Trophoblast cell (in vitro differentiated cells and primary cell): ENCODE measurements around the gene ROR2.

Experiments used
- DNase-seq, 2 donors: peaks; one replicate each; pipeline ENCODE4 v3.0.0-alpha.2; 2016
- H2AFZ ChIP-seq: 2 replicates; pipeline ENCODE4 v1.6.1; 2013; ENCODE audit warnings: low read length, moderate library complexity, mild to moderate bottlenecking; ENCODE audit not compliant: insufficient read depth, poor library complexity
- H2AK5ac ChIP-seq: 2 replicates; pipeline ENCODE4 v1.6.1; 2013; ENCODE audit warnings: mild to moderate bottlenecking, low read length
- H2BK120ac ChIP-seq: 2 replicates; pipeline ENCODE4 v1.6.1; 2013; ENCODE audit warnings: low read length, mild to moderate bottlenecking, moderate library complexity; ENCODE audit not compliant: insufficient read depth, poor library complexity
- H2BK12ac ChIP-seq: 2 replicates; pipeline ENCODE4 v1.6.1; 2013; ENCODE audit warnings: mild to moderate bottlenecking, low read length, moderate library complexity
- H2BK5ac ChIP-seq: 2 replicates; pipeline ENCODE4 v1.6.1; 2013; ENCODE audit warnings: low read length, low read depth, moderate library complexity, mild to moderate bottlenecking; ENCODE audit not compliant: poor library complexity
- H3K14ac ChIP-seq: 2 replicates; pipeline ENCODE4 v1.6.1; 2013; ENCODE audit warnings: mild to moderate bottlenecking, low read length
- H3K18ac ChIP-seq: 2 replicates; pipeline ENCODE4 v1.6.1; 2013; ENCODE audit warnings: mild to moderate bottlenecking, low read length
- H3K23ac ChIP-seq: 2 replicates; pipeline ENCODE4 v1.6.1; 2013; ENCODE audit warnings: low read length
- H3K27ac ChIP-seq: 2 replicates; pipeline ENCODE4 v1.5.1; 2013; ENCODE audit warnings: low read depth, mild to moderate bottlenecking, inconsistent platforms, low read length, moderate library complexity
- H3K27me3 ChIP-seq: 2 replicates; pipeline ENCODE4 v1.6.1; 2013; ENCODE audit warnings: inconsistent platforms, mild to moderate bottlenecking, low read length, moderate library complexity; ENCODE audit not compliant: insufficient read depth
- H3K36me3 ChIP-seq, 2 experiments: 1 replicate in 1 of 2; 2 replicates in 1 of 2; pipeline ENCODE4 v1.6.1; 2013; ENCODE audit warnings: low read length in 2 of 2, mild to moderate bottlenecking in 2 of 2, moderate library complexity in 1 of 2; ENCODE audit not compliant: insufficient read depth in 2 of 2, control insufficient read depth in 1 of 2
- H3K4ac ChIP-seq: 2 replicates; pipeline ENCODE4 v1.6.1; 2013; ENCODE audit warnings: low read depth, mild to moderate bottlenecking, low read length, moderate library complexity
- H3K4me1 ChIP-seq, 2 experiments: 1 replicate in 1 of 2; 2 replicates in 1 of 2; pipeline ENCODE4 v1.6.1; 2013; ENCODE audit warnings: low read length in 2 of 2, mild to moderate bottlenecking in 2 of 2, moderate library complexity in 1 of 2; ENCODE audit not compliant: insufficient read depth in 2 of 2, control insufficient read depth in 1 of 2
- H3K4me2 ChIP-seq: 2 replicates; pipeline ENCODE4 v1.6.1; 2013; ENCODE audit warnings: inconsistent platforms, mild to moderate bottlenecking, low read length, moderate library complexity
- H3K4me3 ChIP-seq: 2 replicates; pipeline ENCODE4 v1.5.1; 2013; ENCODE audit warnings: mild to moderate bottlenecking, low read depth, low read length, inconsistent platforms
- H3K79me1 ChIP-seq: one replicate; pipeline ENCODE4 v1.6.1; 2013; ENCODE audit warnings: low read length
- H3K79me2 ChIP-seq: 2 replicates; pipeline ENCODE4 v1.6.1; 2013; ENCODE audit warnings: low read length, mild to moderate bottlenecking; ENCODE audit not compliant: control insufficient read depth, insufficient read depth, poor library complexity
- H3K9ac ChIP-seq: 2 replicates; pipeline ENCODE4 v1.6.1; 2013; ENCODE audit warnings: mild to moderate bottlenecking, low read length
- H3K9me3 ChIP-seq: 2 replicates; pipeline ENCODE4 v1.6.1; 2013; ENCODE audit warnings: low read depth, mild to moderate bottlenecking, control low read depth, inconsistent platforms, low read length; ENCODE audit not compliant: insufficient read depth
- H4K12ac ChIP-seq: 2 replicates; pipeline ENCODE4 v1.6.1; 2013; ENCODE audit warnings: low read depth, mild to moderate bottlenecking, low read length, moderate library complexity
- H4K8ac ChIP-seq: 2 replicates; pipeline ENCODE4 v1.6.1; 2013; ENCODE audit warnings: low read depth, mild to moderate bottlenecking, low read length, moderate library complexity
- H4K91ac ChIP-seq: one replicate; pipeline ENCODE4 v1.6.1; 2013; ENCODE audit warnings: low read depth, mild to moderate bottlenecking, low read length, moderate library complexity
- WGBS: extraction: QIAGEN DNeasy Blood & Tissue Kit; methylation state at CpG from one replicate; pipeline ENCODE4 v1.1.7; 2013; ENCODE audit warnings: missing lambda C conversion rate; ENCODE audit not compliant: insufficient read length, insufficient coverage; ENCODE audit errors: extremely low coverage; 5-methylcytosine and 5-hydroxymethylcytosine counted together

ROR2 gene

GRCh38 chr9:91725651-91726050 is 224.4 kb downstream of the ROR2 start:
- no peak overlapping the region for H3K9ac ChIP-seq
- no peaks in the 10 kb centered on the region for H3K9me3 ChIP-seq
- no CpG with 5 or more reads among the region's 7 CpGs for WGBS
- no peak overlapping the region for H2AK5ac ChIP-seq
- no peak overlapping the region for H2AFZ ChIP-seq
- no peak overlapping the region for H3K23ac ChIP-seq
- H2BK5ac ChIP-seq, result no peak overlapping the region
- no peak overlapping the region for H2BK12ac ChIP-seq
- no peak overlapping the region for H4K91ac ChIP-seq
- no peak overlapping the region for H3K4me3 ChIP-seq
- peaks cover 2% of the 10 kb centered on the region for H3K79me1 ChIP-seq
- H3K27me3 ChIP-seq, result no peaks in the 10 kb centered on the region
- no peak overlapping the region for H3K4me2 ChIP-seq
- no peaks in the 10 kb centered on the region for H3K36me3 ChIP-seq
- no peak overlapping the region for H3K27ac ChIP-seq
- H2BK120ac ChIP-seq, result no peak overlapping the region
- H3K4me1 ChIP-seq, result peaks cover 5 to 8% of the 10 kb centered on the region in 2 experiments
- no peak overlapping the region for H3K18ac ChIP-seq
- H4K12ac ChIP-seq, result no peak overlapping the region
- no peaks in the 10 kb centered on the region for H3K79me2 ChIP-seq
- no peak for DNase-seq
- H4K8ac ChIP-seq, result no peak overlapping the region
- no peak overlapping the region for H3K14ac ChIP-seq
- no peak overlapping the region for H3K4ac ChIP-seq

DNA sequence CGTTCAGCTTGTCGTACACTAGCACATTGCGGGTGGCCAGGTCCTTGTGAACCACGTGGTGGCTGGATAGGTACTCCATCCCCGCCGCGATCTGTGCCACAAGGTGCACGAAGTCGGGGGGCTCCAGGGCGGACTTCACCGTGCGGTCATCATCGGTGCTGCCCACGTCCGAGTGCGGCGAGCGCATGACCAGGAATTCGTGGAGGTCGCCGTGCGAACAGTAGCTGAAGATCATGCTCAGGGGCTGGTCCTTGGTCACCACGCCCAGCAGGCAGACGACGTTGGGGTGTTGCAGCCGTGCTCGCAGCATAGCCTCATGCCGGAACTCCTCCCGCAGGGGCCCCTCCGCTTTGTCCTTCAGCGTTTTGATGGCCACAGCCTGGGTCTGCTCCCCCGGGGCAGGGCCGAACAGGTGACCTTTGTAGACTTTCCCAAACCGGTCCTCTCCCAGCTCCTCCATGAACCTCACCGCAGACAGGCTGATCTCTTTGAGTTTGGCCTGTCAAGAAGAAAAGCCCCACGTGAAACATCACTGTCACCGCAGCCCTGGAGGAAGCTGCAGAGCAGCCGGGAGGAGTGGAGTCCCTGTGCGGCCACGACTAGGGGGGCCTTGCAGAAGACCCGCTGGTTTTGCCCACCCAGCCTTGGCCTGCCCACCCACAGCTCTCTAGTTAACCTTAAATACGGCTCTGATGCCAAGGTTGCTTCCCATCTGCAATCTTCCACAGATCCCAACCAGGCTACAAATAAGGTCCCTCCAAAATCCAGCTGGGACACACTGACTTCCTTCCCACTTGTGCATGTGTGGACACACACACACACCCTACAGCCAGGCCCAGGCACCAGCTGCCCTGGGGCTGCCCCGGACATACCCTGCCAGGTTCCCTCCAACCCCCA is 225.2 kb downstream of the ROR2 start:
- Histone ChIP-seq H2BK5ac (no peak overlapping the region), H2AK5ac (no peak overlapping the region), H3K36me3 (no peaks in the 10 kb centered on the region), H3K4ac (no peak overlapping the region), H2AFZ (no peak overlapping the region), H3K9me3 (no peaks in the 10 kb centered on the region), H3K23ac (no peak overlapping the region), H3K4me1 (peaks cover 6 to 8% of the 10 kb centered on the region in 2 experiments), H3K18ac (no peak overlapping the region), H3K4me3 (peak overlapping the region; percentile 8), H3K4me2 (no peak overlapping the region), H3K9ac (no peak overlapping the region), H3K79me1 (peaks cover 2% of the 10 kb centered on the region), H4K12ac (no peak overlapping the region), H2BK12ac (no peak overlapping the region), H3K79me2 (no peaks in the 10 kb centered on the region), H3K27me3 (no peaks in the 10 kb centered on the region), H4K8ac (no peak overlapping the region), H3K14ac (no peak overlapping the region), H2BK120ac (no peak overlapping the region), H4K91ac (no peak overlapping the region), H3K27ac (no peak overlapping the region)
- no CpG with 5 or more reads among the region's 43 CpGs for WGBS
- no peak for DNase-seq

- Histone ChIP-seq H3K9ac (no peak overlapping the region), H3K4ac (no peak overlapping the region), H2BK5ac (no peak overlapping the region), H2AFZ (no peak overlapping the region), H2AK5ac (no peak overlapping the region), H3K79me1 (peaks cover 2% of the 10 kb centered on the region), H3K4me2 (no peak overlapping the region), H2BK12ac (no peak overlapping the region), H3K27ac (no peak overlapping the region), H3K79me2 (no peaks in the 10 kb centered on the region), H3K14ac (no peak overlapping the region), H2BK120ac (no peak overlapping the region), H3K36me3 (no peaks in the 10 kb centered on the region), H3K23ac (no peak overlapping the region), H3K18ac (no peak overlapping the region), H3K4me1 (peaks cover 6 to 8% of the 10 kb centered on the region in 2 experiments), H4K8ac (no peak overlapping the region), H4K91ac (no peak overlapping the region), H3K27me3 (no peaks in the 10 kb centered on the region), H3K4me3 (no peak overlapping the region), H4K12ac (no peak overlapping the region), H3K9me3 (no peaks in the 10 kb centered on the region)
- WGBS, result no CpG with 5 or more reads among the region's 21 CpGs
- no peak for DNase-seq
Measured at GRCh38 chr9:91724068-91724440, 226.0 kb downstream of the ROR2 start.

- peaks cover 6 to 8% of the 10 kb centered on the region in 2 experiments for H3K4me1 ChIP-seq
- no peaks in the 10 kb centered on the region for H3K27me3 ChIP-seq
- H3K4me3 ChIP-seq, result no peak overlapping the region
- H3K79me1 ChIP-seq, result peaks cover 2% of the 10 kb centered on the region
- no peak overlapping the region for H2AK5ac ChIP-seq
- H2AFZ ChIP-seq, result no peak overlapping the region
- no peak overlapping the region for H3K27ac ChIP-seq
- no peaks in the 10 kb centered on the region for H3K9me3 ChIP-seq
- no peak overlapping the region for H3K9ac ChIP-seq
- no peak overlapping the region for H3K14ac ChIP-seq
- no peak overlapping the region for H3K18ac ChIP-seq
- H3K79me2 ChIP-seq, result no peaks in the 10 kb centered on the region
- no peak overlapping the region for H3K4me2 ChIP-seq
- H2BK120ac ChIP-seq, result no peak overlapping the region
- no peak overlapping the region for H3K4ac ChIP-seq
- WGBS, result no CpG with 5 or more reads among the region's 23 CpGs
- no peak overlapping the region for H4K8ac ChIP-seq
- H4K91ac ChIP-seq, result no peak overlapping the region
- H2BK5ac ChIP-seq, result no peak overlapping the region
- no peak overlapping the region for H3K23ac ChIP-seq
- H3K36me3 ChIP-seq, result no peaks in the 10 kb centered on the region
- no peak overlapping the region for H4K12ac ChIP-seq
- peak overlapping the region; percentile 14 for H2BK12ac ChIP-seq
- no peak for DNase-seq
Measured at GRCh38 chr9:91723420-91724067, 226.5 kb downstream of the ROR2 start.
